Measurements from ENCODE around the gene RUFY4.

Gene RUFY4

GRCh38 chr2:218130377-218130776 is 61.3 kb downstream of the RUFY4 start:
- TF ChIP-seq CTCF (conservative IDR thresholded peaks at IDR 0.05; ENCODE audit: low read depth, low read length) = no peak
- H3K4me3 ChIP-seq (ENCODE audit: low read length) = no peak overlapping the region
- no peak for DNase-seq (ENCODE audit: low read depth)

GRCh38 chr2:218130822-218131221 is 61.8 kb downstream of the RUFY4 start:
- DNase-seq (ENCODE audit: low read depth) = no peak
- H3K4me3 ChIP-seq (ENCODE audit: low read length) = no peak overlapping the region
- TF ChIP-seq CTCF (conservative IDR thresholded peaks at IDR 0.05; ENCODE audit: low read depth, low read length) = no peak

GRCh38 chr2:218137514-218137913 is 68.5 kb downstream of the RUFY4 start:
- no peak overlapping the region for H3K4me3 ChIP-seq (ENCODE audit: low read length)
- DNase-seq (ENCODE audit: low read depth) = no peak
- TF ChIP-seq CTCF (conservative IDR thresholded peaks at IDR 0.05; ENCODE audit: low read depth, low read length) = no peak

GRCh38 chr2:218138047-218138446 is 69.0 kb downstream of the RUFY4 start:
- TF ChIP-seq CTCF (conservative IDR thresholded peaks at IDR 0.05; ENCODE audit: low read depth, low read length) = no peak
- no peak overlapping the region for H3K4me3 ChIP-seq (ENCODE audit: low read length)
- DNase-seq (ENCODE audit: low read depth) = no peak

All from retinal pigment epithelial cell (primary cell).